GM06990 (cell line): ENCODE measurements around the gene SLC6A20.

Experiments used
- DNase-seq: peaks from one replicate; pipeline ENCODE4 v3.0.0-alpha.2; 2011; ENCODE audit not compliant: insufficient read length; ENCODE audit errors: extremely low read depth
- H3K27me3 ChIP-seq: replicated peaks from 2 replicates; pipeline ENCODE4 v1.6.0; 2011; ENCODE audit warnings: low read length; ENCODE audit not compliant: control insufficient read depth, insufficient read depth
- H3K36me3 ChIP-seq: 2 replicates; pipeline ENCODE4 v1.5.1; 2011; ENCODE audit warnings: low read length; ENCODE audit not compliant: control insufficient read depth, insufficient read depth
- H3K4me3 ChIP-seq: replicated peaks from 2 replicates; pipeline ENCODE4 v1.5.1; 2011; ENCODE audit warnings: low read depth, mild to moderate bottlenecking, control low read depth, low read length
- CTCF ChIP-seq: IDR thresholded peaks from 2 replicates; pipeline ENCODE4 v1.5.1; 2011; ENCODE audit warnings: low read length, control low read depth, mild to moderate bottlenecking, inconsistent platforms; ENCODE audit not compliant: insufficient read depth, poor library complexity, severe bottlenecking

SLC6A20 gene

GRCh38 chr3:45773714-45774449 is 22.5 kb downstream of the SLC6A20 start:
- Histone ChIP-seq H3K27me3 (no peaks in the 10 kb centered on the region; the same call in 1 of the 2 replicates), H3K4me3 (no peak overlapping the region), H3K36me3 (no peaks in the 10 kb centered on the region)
- TF ChIP-seq CTCF: no peak
- DNase-seq: no peak

GRCh38 chr3:45773072-45773471 is 23.3 kb downstream of the SLC6A20 start:
- DNase-seq: no peak
- H3K36me3 ChIP-seq: no peaks in the 10 kb centered on the region
- no peak for TF ChIP-seq CTCF
- no peaks in the 10 kb centered on the region; the same call in 1 of the 2 replicates for H3K27me3 ChIP-seq
- H3K4me3 ChIP-seq: no peak overlapping the region

GRCh38 chr3:45772341-45773035 is 23.8 kb downstream of the SLC6A20 start:
- Histone ChIP-seq H3K4me3 (no peak overlapping the region), H3K36me3 (no peaks in the 10 kb centered on the region), H3K27me3 (no peaks in the 10 kb centered on the region; the same call in 1 of the 2 replicates)
- DNase-seq: no peak
- no peak for TF ChIP-seq CTCF

- no peaks in the 10 kb centered on the region for H3K36me3 ChIP-seq
- no peak overlapping the region for H3K4me3 ChIP-seq
- TF ChIP-seq CTCF: no peak
- DNase-seq: no peak
- no peaks in the 10 kb centered on the region; the same call in 1 of the 2 replicates for H3K27me3 ChIP-seq
These were observed 24.5 kb downstream of the SLC6A20 start for GRCh38 chr3:45771831-45772230.

GRCh38 chr3:45771166-45771775 is 25.1 kb downstream of the SLC6A20 start:
- TF ChIP-seq CTCF: no peak
- no peaks in the 10 kb centered on the region for H3K36me3 ChIP-seq
- no peak overlapping the region for H3K4me3 ChIP-seq
- H3K27me3 ChIP-seq: no peaks in the 10 kb centered on the region; the same call in 1 of the 2 replicates
- DNase-seq: no peak
